EL (cell line): ENCODE measurements around the gene ETS1.
"Not testable (repeated sequence)": the region's sequence is repeated elsewhere in the genome, so short reads cannot be mapped to it uniquely, and the experiment has no call there.

Experiments used
- DNase-seq: peaks from one replicate; pipeline ENCODE4 v3.0.0-alpha.2; 2016

ETS1 gene

GRCh38 chr11:128458321-128458720 is 129.0 kb downstream of the ETS1 start:
- DNase-seq: peak; percentile 97

GRCh38 chr11:128457874-128458273 is 129.5 kb downstream of the ETS1 start:
- DNase-seq: no peak

DNA sequence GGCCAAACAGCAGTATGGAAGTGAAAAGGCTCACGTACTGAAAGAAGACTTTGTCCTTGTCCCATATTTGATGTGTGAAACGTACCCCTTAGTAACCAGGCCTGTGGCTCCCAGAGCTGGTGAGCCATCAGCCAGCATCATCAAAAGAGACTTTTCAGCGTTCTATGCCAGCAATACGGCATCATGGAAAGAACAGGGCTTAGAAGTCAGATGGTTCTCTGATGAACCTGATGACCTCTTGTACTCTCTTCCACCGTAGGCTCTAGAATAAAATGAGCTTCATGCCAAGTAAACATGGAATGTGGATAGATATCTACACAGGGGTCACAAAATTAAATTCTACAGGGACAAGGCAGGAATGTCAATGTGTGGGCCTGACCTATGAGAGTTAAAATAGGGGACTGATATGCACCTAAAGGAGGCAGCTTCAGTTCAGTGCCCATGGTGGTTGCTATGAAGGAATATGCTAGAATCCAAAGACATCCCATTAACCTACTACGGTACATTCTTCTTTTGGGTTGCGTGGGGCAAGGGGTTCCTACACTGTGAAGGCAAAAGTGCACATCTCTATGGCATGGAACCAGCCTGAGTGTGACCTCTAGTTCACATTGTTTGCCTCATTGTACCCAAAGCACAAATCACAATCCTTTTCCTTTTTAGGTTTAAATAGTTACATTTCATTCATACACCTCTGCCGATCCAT is 130.6 kb downstream of the ETS1 start:
- DNase-seq: no peak

- DNase-seq: no peak
Measured at GRCh38 chr11:128455766-128456165, 131.6 kb downstream of the ETS1 start.

DNA sequence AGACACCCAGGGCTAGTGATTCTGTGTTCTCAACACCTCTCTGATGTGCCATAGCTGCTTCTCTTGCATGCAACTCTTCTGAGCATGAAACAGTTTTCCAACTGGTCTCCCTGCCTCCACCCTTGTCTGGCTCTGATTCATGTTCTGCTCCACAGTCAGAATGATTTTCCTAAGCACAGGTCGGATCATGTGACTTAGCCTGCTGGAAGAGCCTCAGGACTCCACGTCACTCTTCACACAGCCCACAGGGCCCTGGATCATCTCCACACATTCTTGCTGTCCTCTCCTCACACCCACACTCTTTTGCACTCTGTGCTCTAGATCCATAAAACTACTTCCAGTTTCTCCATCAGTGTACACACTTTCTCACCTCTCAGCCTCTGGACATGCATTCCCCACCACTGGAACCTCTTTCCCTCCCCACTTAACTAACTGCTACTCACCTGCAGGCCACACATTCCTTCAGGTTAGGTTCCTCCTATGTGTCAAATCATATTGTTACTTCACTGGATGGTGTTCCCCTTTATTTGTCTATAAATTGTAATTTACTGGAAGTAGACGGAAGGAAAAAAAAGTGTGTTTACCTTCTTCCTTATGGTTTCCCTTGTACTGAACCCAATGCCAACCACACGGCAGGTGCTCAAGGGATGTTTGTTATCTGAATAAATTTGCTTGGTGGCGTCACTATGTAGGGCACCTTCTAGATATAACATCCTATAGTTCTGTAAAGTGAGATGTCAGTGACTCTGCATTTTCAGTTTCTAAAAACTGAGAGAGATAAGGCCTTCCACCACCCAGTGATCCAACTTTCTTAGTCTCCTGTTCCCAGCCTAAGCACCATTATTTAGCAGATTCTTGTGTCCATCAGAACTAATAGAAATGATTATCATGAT is 133.7 kb downstream of the ETS1 start:
- peak; percentile 96 for DNase-seq

DNA sequence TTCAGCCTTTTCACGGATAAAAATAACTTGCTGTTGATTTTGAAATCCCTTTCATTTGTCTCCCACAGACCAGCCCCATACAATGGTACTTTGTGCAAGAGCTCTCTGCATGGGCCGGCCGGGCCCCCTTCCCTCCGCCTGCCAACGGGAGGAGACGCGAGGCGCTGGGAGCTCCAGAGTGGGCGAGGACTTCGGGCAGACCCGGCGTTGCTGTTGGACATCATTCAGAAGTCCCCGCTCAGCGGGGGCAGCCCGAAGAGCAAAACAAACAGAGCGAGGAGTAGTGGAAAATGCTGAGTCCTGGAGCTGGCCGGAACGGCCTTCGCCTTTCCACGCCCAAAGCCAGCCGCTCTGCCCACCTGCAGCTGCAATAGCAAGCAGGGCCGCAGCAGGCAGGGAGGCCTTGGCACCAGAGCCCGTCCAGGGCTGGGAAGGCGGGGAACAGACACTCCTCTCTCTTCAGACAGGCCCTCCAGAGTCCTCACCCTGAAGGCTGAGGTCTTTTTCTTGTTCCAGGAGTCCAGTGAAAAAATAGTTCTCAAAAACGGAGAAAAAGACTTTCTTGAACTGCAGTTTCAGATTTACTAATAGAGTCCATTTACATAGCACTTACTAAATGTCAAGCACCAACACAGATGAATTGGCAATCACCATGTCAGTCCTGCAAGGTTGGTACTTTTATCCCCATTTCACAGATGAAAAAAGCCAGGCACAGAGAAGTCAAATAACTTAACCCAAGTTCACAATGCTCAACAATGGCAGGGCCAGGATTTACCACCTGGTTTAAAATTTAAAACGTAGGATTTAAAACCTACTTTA is 135.5 kb downstream of the ETS1 start:
- DNase-seq: no peak

- DNase-seq: no peak
Measured at GRCh38 chr11:128450882-128451651, 136.3 kb downstream of the ETS1 start.

GRCh38 chr11:128450425-128450824 is 136.9 kb downstream of the ETS1 start:
- DNase-seq: not testable (repeated sequence)

GRCh38 chr11:128448981-128449713 is 138.2 kb downstream of the ETS1 start:
- no peak for DNase-seq

- peak; percentile 68 for DNase-seq
Measured at GRCh38 chr11:128448200-128448886, 139.0 kb downstream of the ETS1 start.

GRCh38 chr11:128447233-128447632 is 140.1 kb downstream of the ETS1 start:
- no peak for DNase-seq

DNA sequence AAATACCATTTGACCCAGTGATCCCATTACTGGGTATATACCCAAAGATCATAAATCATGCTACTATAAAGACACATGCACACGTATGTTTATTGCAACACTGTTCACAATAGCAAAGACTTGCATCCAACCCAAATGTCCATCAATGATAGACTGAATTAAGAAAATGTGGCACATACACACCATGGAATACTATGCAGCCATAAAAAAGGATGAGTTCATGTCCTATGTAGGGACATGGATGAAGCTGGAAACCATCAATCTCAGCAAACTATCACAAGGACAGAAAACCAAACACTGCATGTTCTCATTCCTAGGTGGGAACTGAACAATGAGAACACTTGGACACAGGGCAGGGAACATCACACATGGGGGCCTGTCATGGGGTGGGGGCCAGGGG is 141.4 kb downstream of the ETS1 start:
- DNase-seq: not testable (repeated sequence)

GRCh38 chr11:128437136-128437535 is 150.2 kb downstream of the ETS1 start:
- DNase-seq: no peak

DNA sequence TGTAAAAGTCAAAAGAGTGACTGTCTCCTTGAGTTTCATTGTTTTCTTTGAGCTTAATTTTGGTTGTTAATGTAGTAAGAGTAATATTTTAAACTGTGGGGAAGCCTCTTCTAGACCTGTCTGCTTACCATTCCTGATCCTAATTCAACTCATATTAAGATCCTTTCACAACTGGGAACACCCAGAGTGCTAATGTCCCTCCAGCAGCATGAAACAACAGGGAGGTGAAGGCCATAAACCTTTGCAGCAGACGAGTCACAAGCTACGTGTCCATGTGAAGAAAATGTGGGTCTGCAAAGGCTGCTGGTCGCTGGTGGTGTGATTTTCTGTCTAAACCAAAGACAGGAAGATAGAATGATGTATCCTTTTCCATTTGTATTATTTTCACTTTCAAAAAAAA is 152.5 kb downstream of the ETS1 start:
- no peak for DNase-seq

DNA sequence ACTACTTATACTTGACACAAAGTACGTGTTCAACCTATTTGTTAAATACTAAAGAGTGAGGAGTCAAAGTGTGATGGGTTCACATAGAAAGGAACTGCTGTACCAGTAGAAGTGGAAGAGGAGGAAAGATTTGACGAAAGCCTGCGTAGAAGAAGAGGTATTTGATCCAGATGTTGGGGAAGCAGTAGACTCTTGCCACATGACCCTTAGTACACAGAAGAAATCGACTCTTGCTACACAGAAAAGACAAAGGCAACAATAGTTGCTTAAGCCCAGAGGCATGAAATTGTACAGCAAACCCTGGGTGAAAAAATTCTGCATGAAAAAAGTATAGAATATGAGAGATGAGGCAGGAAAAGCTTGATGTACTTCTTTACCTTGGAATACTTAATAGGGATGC is 152.9 kb downstream of the ETS1 start:
- no peak for DNase-seq

GRCh38 chr11:128432926-128433325 is 154.4 kb downstream of the ETS1 start:
- no peak for DNase-seq

GRCh38 chr11:128431931-128432330 is 155.4 kb downstream of the ETS1 start:
- no peak for DNase-seq

GRCh38 chr11:128428935-128429334 is 158.4 kb downstream of the ETS1 start:
- DNase-seq: no peak

DNA sequence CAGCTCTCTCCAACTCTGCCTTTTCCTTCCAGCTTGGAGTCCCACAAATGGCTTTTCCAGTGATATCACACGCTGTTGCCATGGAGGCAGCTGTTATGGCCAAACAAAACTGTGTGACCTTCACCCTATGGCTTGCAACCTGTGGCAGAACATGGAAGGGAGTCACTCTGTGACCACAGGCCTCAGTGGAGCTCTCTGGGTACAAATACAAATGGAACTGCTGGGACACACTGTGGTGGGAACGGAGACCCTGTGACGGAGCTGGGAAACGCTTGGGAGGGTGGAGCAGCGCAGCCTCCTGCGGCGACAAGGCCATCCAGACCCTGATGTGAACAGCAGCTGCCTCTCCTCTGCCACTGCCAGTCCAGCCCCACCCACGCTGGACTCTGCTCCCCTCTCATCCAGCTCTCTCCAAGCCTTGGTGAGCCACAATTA is 162.5 kb downstream of the ETS1 start:
- DNase-seq: no peak

DNA sequence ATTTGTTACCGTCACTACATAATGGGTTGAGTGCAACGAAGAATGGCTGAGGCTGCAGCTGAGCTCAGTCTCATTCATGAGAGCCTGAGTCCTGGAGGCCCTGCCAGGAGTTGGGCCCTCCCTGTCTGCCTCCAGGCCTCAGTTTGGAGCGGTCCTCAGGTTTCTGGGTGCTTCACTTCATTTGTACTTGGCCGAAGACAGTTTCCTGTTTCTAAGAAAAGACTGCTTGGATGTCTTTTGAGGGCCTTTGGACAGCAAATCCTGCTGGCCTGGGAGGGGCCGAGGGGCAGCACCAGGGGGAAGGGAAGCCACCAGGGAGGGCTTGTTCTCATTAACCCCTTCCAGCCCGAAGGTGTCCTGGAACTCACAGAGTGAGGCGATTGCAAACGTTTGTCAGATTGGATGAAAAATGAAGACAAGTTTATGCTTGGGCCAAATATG is 163.1 kb downstream of the ETS1 start:
- DNase-seq: no peak
